Measurements from ENCODE around the gene AGBL3. TPM values are rescaled to one million over a fixed set of nuclear protein-coding genes. Genes with fewer than 3 reads are reported as not detected.

AGBL3 gene
- total and polyA plus RNA-seq, 2 experiments from 2014 or later, result 3.2 to 5.6 TPM

GRCh38 chr7:135167365-135167917, 181.1 kb downstream of the AGBL3 start:
- peaks cover 7% of the 10 kb centered on the region for H3F3A ChIP-seq (replicated peaks; ENCODE audit: low read depth)
- Mint-ChIP-seq H3K4me1 (peaks cover 29% of the 10 kb centered on the region), H3K27ac (no peak overlapping the region), H3K9me3 (peaks cover 13% of the 10 kb centered on the region), H3K27me3 (ENCODE audit: insufficient read depth, low read depth, poor library complexity) (peaks cover 26% of the 10 kb centered on the region), H3K4me3 (no peak overlapping the region), H3K36me3 (ENCODE audit: low read depth) (peaks cover 72% of the 10 kb centered on the region)
- peaks cover 20% of the 10 kb centered on the region for H3K4me1 ChIP-seq (ENCODE audit: insufficient read depth)
- no peak overlapping the region for H2AFZ ChIP-seq
- H3K27me3 ChIP-seq (ENCODE audit: insufficient read depth), result no peaks in the 10 kb centered on the region
- peaks cover 4% of the 10 kb centered on the region; the same call in 1 of the 2 replicates for H4K20me1 ChIP-seq (replicated peaks; ENCODE audit: insufficient read depth)
- TF ChIP-seq ZNF331 (CRISPR knock-in tag; IDR thresholded peaks at IDR 0.05; ENCODE audit: low read depth) (no peak), NANOG (IDR thresholded peaks at IDR 0.05; ENCODE audit: borderline replicate concordance) (no peak), STAT1 (IDR thresholded peaks at IDR 0.05; ENCODE audit: unreplicated experiment) (no peak), POLR2AphosphoS5 (IDR thresholded peaks at IDR 0.05; ENCODE audit: low read depth) (no peak), CREB1 (CRISPR knock-in tag; IDR thresholded peaks at IDR 0.05; ENCODE audit: low read depth) (no peak), REST (IDR thresholded peaks at IDR 0.05; ENCODE audit: unreplicated experiment) (no peak), ZNF462 (CRISPR knock-in tag; IDR thresholded peaks at IDR 0.05) (no peak), ETS1 (IDR thresholded peaks at IDR 0.05) (no peak), ZNF114 (CRISPR knock-in tag; IDR thresholded peaks at IDR 0.05) (no peak), JUNB (IDR thresholded peaks at IDR 0.05; ENCODE audit: unreplicated experiment) (no peak), EZH2 (IDR thresholded peaks at IDR 0.05; ENCODE audit: low read depth, unreplicated experiment) (no peak), EZH2phosphoT487 (IDR thresholded peaks at IDR 0.05; ENCODE audit: unreplicated experiment) (no peak)
- H3K79me2 ChIP-seq (replicated peaks; ENCODE audit: insufficient read depth), result peaks cover 16% of the 10 kb centered on the region
- no peak overlapping the region for H3K27ac ChIP-seq (ENCODE audit: low read depth)
- no peak overlapping the region for H3K4me3 ChIP-seq
- H3K9me2 ChIP-seq (ENCODE audit: insufficient read depth), result no peaks in the 10 kb centered on the region
- ATAC-seq (no peak), DNase-seq (ENCODE audit: low spot score) (no peak)
- H3K4me2 ChIP-seq, result no peak overlapping the region
- H3K36me3 ChIP-seq (ENCODE audit: insufficient read depth), result peaks cover 13% of the 10 kb centered on the region; the same call in 1 of the 2 replicates
